NT2/D1 (cell line): ENCODE data around the gene TPM1.

Source experiments
- SUZ12 ChIP-seq: IDR thresholded peaks from 2 replicates; pipeline ENCODE4 v1.6.1; 2011; ENCODE audit not compliant: insufficient read length, insufficient read depth; ENCODE audit errors: extremely low read depth
- YY1 ChIP-seq: IDR thresholded peaks from 2 replicates; pipeline ENCODE4 v1.6.1; 2011; ENCODE audit not compliant: insufficient read length, insufficient read depth
- ZNF274 ChIP-seq: IDR thresholded peaks from 2 replicates; pipeline ENCODE4 v1.6.1; 2011; ENCODE audit warnings: mild to moderate bottlenecking, low read depth, low read length

- TF ChIP-seq YY1 (no peak), SUZ12 (no peak), ZNF274 (no peak)
Measured at GRCh38 chr15:63035977-63036376, 6.6 kb upstream of the TPM1 start.
